ENCODE results near the gene CACTIN.

DNA sequence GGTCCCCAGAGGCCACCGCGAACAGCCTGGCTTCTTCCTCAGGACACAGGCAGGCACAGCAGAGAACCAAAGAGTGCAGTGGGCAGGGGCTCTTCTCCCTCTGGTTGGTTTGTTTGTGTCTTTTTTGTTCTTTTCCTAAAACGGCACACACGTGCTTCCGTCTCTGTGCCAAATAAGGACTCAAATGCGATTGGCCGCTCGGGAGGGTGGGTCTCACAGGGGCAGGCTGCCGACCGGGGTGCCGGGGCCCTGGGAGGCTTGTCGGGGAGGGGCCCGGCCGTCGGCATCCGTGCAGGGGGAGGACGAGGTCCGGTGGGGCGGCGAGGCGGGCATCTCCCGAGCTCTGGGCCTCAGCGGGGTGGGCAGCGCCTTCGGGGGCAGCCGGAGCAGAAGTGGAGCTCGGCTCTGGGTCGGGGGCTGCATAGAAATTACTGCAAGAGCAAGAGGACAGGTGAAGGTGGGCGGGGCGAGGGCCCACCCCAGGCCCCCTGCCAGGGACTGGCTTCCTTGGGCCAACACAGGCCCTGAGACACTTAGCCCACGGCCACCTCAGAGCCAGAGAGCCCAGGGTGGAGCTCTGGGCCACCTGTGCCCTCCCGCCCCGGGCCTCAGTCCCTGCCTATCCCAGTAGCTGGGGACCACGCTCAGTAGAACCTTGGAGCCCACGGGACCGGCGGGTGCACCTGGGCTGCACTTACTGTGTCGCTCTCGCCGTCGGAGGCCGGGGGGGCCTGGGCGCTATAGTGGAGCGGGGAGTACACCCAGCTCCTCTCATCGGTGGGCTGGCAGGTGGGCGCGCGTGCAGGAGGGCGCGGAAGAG, 6.4 kb upstream of the CACTIN start:
- TF ChIP-seq, protein P1, sequence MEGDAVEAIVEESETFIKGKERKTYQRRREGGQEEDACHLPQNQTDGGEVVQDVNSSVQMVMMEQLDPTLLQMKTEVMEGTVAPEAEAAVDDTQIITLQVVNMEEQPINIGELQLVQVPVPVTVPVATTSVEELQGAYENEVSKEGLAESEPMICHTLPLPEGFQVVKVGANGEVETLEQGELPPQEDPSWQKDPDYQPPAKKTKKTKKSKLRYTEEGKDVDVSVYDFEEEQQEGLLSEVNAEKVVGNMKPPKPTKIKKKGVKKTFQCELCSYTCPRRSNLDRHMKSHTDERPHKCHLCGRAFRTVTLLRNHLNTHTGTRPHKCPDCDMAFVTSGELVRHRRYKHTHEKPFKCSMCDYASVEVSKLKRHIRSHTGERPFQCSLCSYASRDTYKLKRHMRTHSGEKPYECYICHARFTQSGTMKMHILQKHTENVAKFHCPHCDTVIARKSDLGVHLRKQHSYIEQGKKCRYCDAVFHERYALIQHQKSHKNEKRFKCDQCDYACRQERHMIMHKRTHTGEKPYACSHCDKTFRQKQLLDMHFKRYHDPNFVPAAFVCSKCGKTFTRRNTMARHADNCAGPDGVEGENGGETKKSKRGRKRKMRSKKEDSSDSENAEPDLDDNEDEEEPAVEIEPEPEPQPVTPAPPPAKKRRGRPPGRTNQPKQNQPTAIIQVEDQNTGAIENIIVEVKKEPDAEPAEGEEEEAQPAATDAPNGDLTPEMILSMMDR (IDR thresholded peaks at IDR 0.05): no peak
- no peak for TF ChIP-seq POLR2A (IDR thresholded peaks at IDR 0.05)
- TF ChIP-seq POLR2AphosphoS5 (IDR thresholded peaks at IDR 0.05): no peak
